ENCODE results near the gene SLC6A18.

Gene SLC6A18

GRCh38 chr5:1259806-1260480 is 34.8 kb downstream of the SLC6A18 start:
- no peak for DNase-seq (ENCODE audit: insufficient read length, low spot score)
- FAIRE-seq: no peak
- TF ChIP-seq CTCF (IDR thresholded peaks at IDR 0.05; ENCODE audit: insufficient read depth, missing control alignments): no peak

- DNase-seq (ENCODE audit: insufficient read length, low spot score) (no peak), FAIRE-seq (no peak)
- no peak for TF ChIP-seq CTCF (IDR thresholded peaks at IDR 0.05; ENCODE audit: insufficient read depth, missing control alignments)
Observed at GRCh38 chr5:1261643-1262042, 36.5 kb downstream of the SLC6A18 start.

GRCh38 chr5:1262381-1262780 is 37.2 kb downstream of the SLC6A18 start:
- FAIRE-seq: no peak
- TF ChIP-seq CTCF (IDR thresholded peaks at IDR 0.05; ENCODE audit: insufficient read depth, missing control alignments): no peak
- no peak for DNase-seq (ENCODE audit: insufficient read length, low spot score)

- FAIRE-seq (no peak), DNase-seq (ENCODE audit: insufficient read length, low spot score) (no peak)
- no peak for TF ChIP-seq CTCF (IDR thresholded peaks at IDR 0.05; ENCODE audit: insufficient read depth, missing control alignments)
Observed at GRCh38 chr5:1264211-1264610, 39.0 kb downstream of the SLC6A18 start.

DNA sequence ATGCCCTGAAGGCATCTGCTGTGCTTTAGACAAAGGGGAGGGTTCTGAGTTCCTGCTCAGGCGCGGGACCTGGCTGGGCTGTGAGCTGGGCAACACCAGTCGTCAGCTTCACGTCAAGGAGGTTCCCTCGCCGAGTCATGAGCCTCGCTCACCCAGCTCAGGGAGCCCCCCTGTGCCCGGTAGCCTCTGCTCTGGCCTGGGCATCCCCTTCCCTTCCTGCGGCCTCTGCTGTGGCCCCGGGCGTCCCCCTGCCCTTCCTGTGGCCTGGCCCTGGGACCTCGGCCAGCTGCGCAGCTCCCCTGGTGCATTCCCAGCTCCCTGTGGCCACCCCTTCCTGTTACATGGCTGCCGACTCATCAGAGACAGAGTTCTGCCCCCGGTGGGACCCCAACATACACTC is 39.8 kb downstream of the SLC6A18 start:
- FAIRE-seq: no peak

GRCh38 chr5:1265461-1266455 is 40.6 kb downstream of the SLC6A18 start:
- FAIRE-seq: no peak
- no peak for TF ChIP-seq CTCF (IDR thresholded peaks at IDR 0.05; ENCODE audit: insufficient read depth, missing control alignments)
- DNase-seq (ENCODE audit: insufficient read length, low spot score): no peak

More for the DNA sequence above, 39.8 kb downstream of the SLC6A18 start:
- no peak for DNase-seq (ENCODE audit: insufficient read length, low spot score)
- TF ChIP-seq CTCF (IDR thresholded peaks at IDR 0.05; ENCODE audit: insufficient read depth, missing control alignments): no peak
